Endothelial cell of umbilical vein (primary cell): ENCODE results near the gene TLE1. TPM values are rescaled to one million over a fixed set of nuclear protein-coding genes. Genes with fewer than 3 reads are reported as not detected.
A peak's percentile ranks its signal among the peaks of the same experiment; 100 is the strongest.

ENCODE experiments used
- BruUV-seq: library from RNA; stranded (reverse); fragments of 400-500 nt; replicated peaks from 2 replicates; lab custom pipeline; 2021; lab: Mats Ljungman, UMichigan
- CTCF ChIA-PET: fragments of 300-600, 350-600 bp; sonication (Branson Sonifier 250); formaldehyde crosslinking; loops from one replicate; lab custom pipeline; 2021; ENCODE audit warnings: antibody characterized with exemption, inconsistent platforms; lab: Charles Lee
- POLR2A ChIA-PET: fragments of 300-600, 350-600 bp; sonication (Branson Sonifier 250); formaldehyde crosslinking; loops from one replicate; lab custom pipeline; 2021; ENCODE audit warnings: antibody characterized with exemption, inconsistent platforms; lab: Charles Lee
- DNase-seq: peaks from one replicate; pipeline ENCODE4 v3.0.0-alpha.2; 2011; ENCODE audit warnings: low read depth, low spot score
- FAIRE-seq: peaks from 2 replicates; lab custom pipeline; 2011; peaks lifted over from hg19 to GRCh38; lab: Jason Lieb, UNC
- H2AFZ ChIP-seq: 2 replicates; pipeline ENCODE4 v1.6.0; 2012; ENCODE audit warnings: low read depth, low read length, control low read depth, inconsistent platforms
- H3K27ac ChIP-seq: 2 replicates; pipeline ENCODE4 v1.5.1; 2011; ENCODE audit warnings: low read depth, mild to moderate bottlenecking, control low read depth, low read length, moderate library complexity; ENCODE audit not compliant: insufficient read depth
- H3K27me3 ChIP-seq, 2 experiments: 2 replicates each; pipeline versions ENCODE4 v1.6.0 to v1.6.1; 2011; ENCODE audit warnings: low read length in 2 of 2, mixed read lengths in 1 of 2; ENCODE audit not compliant: control insufficient read depth in 2 of 2, insufficient read depth in 2 of 2
- H3K36me3 ChIP-seq, 2 experiments: 2 replicates in 1 of 2; 3 replicates in 1 of 2; pipeline ENCODE4 v1.5.1; 2011; ENCODE audit warnings: low read length in 2 of 2, mild to moderate bottlenecking in 1 of 2, moderate library complexity in 1 of 2; ENCODE audit not compliant: control insufficient read depth in 2 of 2, insufficient read depth in 2 of 2; ENCODE audit errors: extremely low read depth in 1 of 2
- H3K4me1 ChIP-seq: 3 replicates; pipeline ENCODE4 v1.5.1; 2011; ENCODE audit warnings: mild to moderate bottlenecking, low read length; ENCODE audit not compliant: control insufficient read depth, insufficient read depth; ENCODE audit errors: extremely low read depth
- H3K4me2 ChIP-seq: 2 replicates; pipeline ENCODE4 v1.6.1; 2011; ENCODE audit warnings: low read length, control low read depth, mixed read lengths; ENCODE audit not compliant: insufficient read depth
- H3K4me3 ChIP-seq, 3 experiments: fragments of 200-600 bp in 1 of 3; sonication (generic), shearing (Covaris generic) in 1 of 3; replicated peaks in 1 of 3; 2 replicates each; pipeline ENCODE4 v1.5.1; 2011 to 2016; ENCODE audit warnings: control low read depth in 3 of 3, low read length in 3 of 3, mild to moderate bottlenecking in 2 of 3, inconsistent platforms in 1 of 3, low read depth in 1 of 3, moderate library complexity in 1 of 3; ENCODE audit not compliant: insufficient read depth in 1 of 3
- H3K79me2 ChIP-seq: 2 replicates; pipeline ENCODE4 v1.6.0; 2012; ENCODE audit warnings: low read length, inconsistent platforms; ENCODE audit not compliant: control insufficient read depth, insufficient read depth
- H3K9ac ChIP-seq: replicated peaks from 2 replicates; pipeline ENCODE3; 2011; ENCODE audit warnings: low read length, control low read depth; ENCODE audit not compliant: insufficient read depth; ENCODE audit errors: extremely low read depth
- H3K9me1 ChIP-seq: replicated peaks from 3 replicates; pipeline ENCODE4 v1.6.0; 2011; ENCODE audit warnings: mild to moderate bottlenecking, low read length; ENCODE audit not compliant: control insufficient read depth, insufficient read depth; ENCODE audit errors: extremely low read depth
- H3K9me3 ChIP-seq: replicated peaks from 2 replicates; pipeline ENCODE4 v1.5.1; 2012; ENCODE audit warnings: low read length, inconsistent platforms; ENCODE audit not compliant: control insufficient read depth, insufficient read depth
- H4K20me1 ChIP-seq: replicated peaks from 2 replicates; pipeline ENCODE3; 2011; ENCODE audit warnings: mild to moderate bottlenecking, low read length; ENCODE audit not compliant: control insufficient read depth, insufficient read depth; ENCODE audit errors: extremely low read depth
- EZH2 ChIP-seq: IDR thresholded peaks from 2 replicates; pipeline ENCODE4 v1.6.1; 2012; ENCODE audit warnings: borderline replicate concordance, low read depth, mild to moderate bottlenecking, moderate library complexity, low read length, inconsistent platforms; ENCODE audit not compliant: severe bottlenecking
- FOS ChIP-seq: IDR thresholded peaks from 2 replicates; pipeline ENCODE4 v1.6.1; 2011; ENCODE audit warnings: mild to moderate bottlenecking, low read length, moderate library complexity, borderline replicate concordance; ENCODE audit not compliant: insufficient read depth
- GATA2 ChIP-seq: IDR thresholded peaks from 2 replicates; pipeline ENCODE4 v1.7.0; 2011; ENCODE audit warnings: low read depth, mild to moderate bottlenecking, moderate library complexity, mixed read lengths, low read length; ENCODE audit not compliant: insufficient read length, insufficient read depth
- JUN ChIP-seq: IDR thresholded peaks from 2 replicates; pipeline ENCODE4 v1.6.1; 2011; ENCODE audit warnings: borderline replicate concordance, low read depth; ENCODE audit not compliant: insufficient read length, insufficient read depth
- MAX ChIP-seq: IDR thresholded peaks from 2 replicates; pipeline ENCODE4 v1.6.1; 2011; ENCODE audit not compliant: insufficient read depth, insufficient read length
- MYC ChIP-seq: IDR thresholded peaks from one replicate; pipeline ENCODE4 v1.6.1; 2011; ENCODE audit warnings: mild to moderate bottlenecking, low read depth, low read length
- POLR2A ChIP-seq: IDR thresholded peaks from 2 replicates; pipeline ENCODE4 v1.6.1; 2012; ENCODE audit warnings: low read depth, mild to moderate bottlenecking, control low read depth, low read length
- POLR2AphosphoS5 ChIP-seq: IDR thresholded peaks from 2 replicates; pipeline ENCODE4 v1.6.1; 2012; ENCODE audit warnings: low read depth, mild to moderate bottlenecking, control low read depth, low read length, moderate library complexity; ENCODE audit not compliant: insufficient read depth
- dilution Hi-C: fragments of 300-500 bp; cut with MboI; formaldehyde crosslinking; loops from one replicate; pipeline ENCODE4 v1.15.0; 2019; ENCODE audit warnings: low sequenced_read_pairs; ENCODE audit not compliant: extremely low pct_ligation_motif_present
- intact Hi-C: fragments of 100-400 bp; cut with micrococcal nuclease; formaldehyde crosslinking; loops from one replicate; pipeline ENCODE4 v1.10.0; 2022
- polyA plus RNA-seq, 4 experiments: library from polyadenylated mRNA; depleted of rRNA in 3 of 4; stranded (reverse) in 3 of 4; unstranded in 1 of 4; fragments of >200 nt; gene quantifications; 2 replicates each; pipeline versions ENCODE4 v1.2.1 to v1.2.3, GENCODE V29; 2011 to 2012; ENCODE audit warnings: missing spikeins in 1 of 4
- total RNA-seq: library from RNA; stranded (reverse); gene quantifications from 2 replicates; pipeline ENCODE4 v1.2.3, GENCODE V29; 2021
- TF ChIP-seq, protein P1 (sequence below), 2 donors: IDR thresholded peaks; 1 replicate in 1 of 2; 2 replicates in 1 of 2; pipeline ENCODE4 v1.5.1; 2011; ENCODE audit warnings: low read length in 2 of 2, mild to moderate bottlenecking in 2 of 2, moderate library complexity in 2 of 2, control low read depth in 1 of 2, inconsistent platforms in 1 of 2, low read depth in 1 of 2; ENCODE audit not compliant: insufficient read depth in 1 of 2; ENCODE audit errors: extremely low read depth in 1 of 2

Gene TLE1
- total and polyA plus RNA-seq, 2 donors (not counting 3 experiments of a cell fraction or from before 2014, with no cell fraction given), result 55.0 to 58.2 TPM

GRCh38 chr9:81601639-81602623 lies 87.4 kb downstream of the TLE1 start:
- Histone ChIP-seq H3K9ac (no peak overlapping the region), H3K4me1 (peaks cover 38% of the 10 kb centered on the region), H3K79me2 (no peaks in the 10 kb centered on the region), H3K4me3 (no peak overlapping the region), H2AFZ (no peak overlapping the region), H3K9me1 (no peaks in the 10 kb centered on the region), H4K20me1 (no peaks in the 10 kb centered on the region), H3K9me3 (no peaks in the 10 kb centered on the region), H3K27me3 (no peaks in the 10 kb centered on the region), H3K27ac (no peak overlapping the region), H3K36me3 (peaks cover 7% of the 10 kb centered on the region in 2 experiments), H3K4me2 (no peak overlapping the region)
- no peak for FAIRE-seq
- intact Hi-C loops (no loop called here), dilution Hi-C loops (no loop called here)
- CTCF ChIA-PET, result interaction anchor here (1.3 to 1.4 kb wide), 2 partner anchors 51 to 79 kb away, joined by 3 to 5 read pairs; no protein-coding TSS in a partner anchor
- POLR2A ChIA-PET, result no interaction called here
- no peak for DNase-seq
- BruUV-seq, result no TSS peak
- TF ChIP-seq MYC, result no peak
- peak; percentile 18 for TF ChIP-seq FOS

DNA sequence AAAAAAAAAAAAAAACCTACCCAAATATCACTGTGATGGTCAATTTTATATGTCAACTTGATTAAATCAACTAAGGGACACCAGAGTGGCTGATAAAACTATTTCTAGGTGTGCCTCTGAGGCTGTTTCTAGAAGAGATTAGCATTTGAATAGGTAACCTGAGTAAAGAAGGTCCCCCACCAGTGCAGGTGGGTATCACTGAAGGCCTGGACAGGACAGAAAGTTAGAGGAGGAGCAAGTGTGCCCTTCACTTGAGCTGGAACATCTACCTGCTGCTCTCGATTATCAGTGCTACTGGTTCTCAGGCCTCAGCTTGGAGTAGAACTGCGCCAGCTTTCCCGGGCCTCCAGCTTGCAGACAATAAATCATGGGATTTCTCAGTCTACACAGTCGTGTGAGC lies 88.7 kb downstream of the TLE1 start:
- H3K27ac ChIP-seq, result no peak overlapping the region
- H3K4me3 ChIP-seq, result no peak overlapping the region
- no peak overlapping the region for H3K9ac ChIP-seq
- no peak overlapping the region for H2AFZ ChIP-seq
- FAIRE-seq (no peak), DNase-seq (no peak)
- dilution Hi-C loops, result no loop called here
- H3K36me3 ChIP-seq, result peaks cover 7 to 8% of the 10 kb centered on the region in 2 experiments
- no peaks in the 10 kb centered on the region for H3K9me1 ChIP-seq
- no peaks in the 10 kb centered on the region for H3K9me3 ChIP-seq
- H3K4me1 ChIP-seq, result peaks cover 51% of the 10 kb centered on the region
- BruUV-seq, result no TSS peak
- POLR2A ChIA-PET, result no interaction called here
- TF ChIP-seq MYC (no peak), FOS (no peak), GATA2 (no peak), EZH2 (no peak), POLR2AphosphoS5 (no peak), POLR2A (no peak), MAX (no peak), JUN (no peak)
- TF ChIP-seq, protein P1, sequence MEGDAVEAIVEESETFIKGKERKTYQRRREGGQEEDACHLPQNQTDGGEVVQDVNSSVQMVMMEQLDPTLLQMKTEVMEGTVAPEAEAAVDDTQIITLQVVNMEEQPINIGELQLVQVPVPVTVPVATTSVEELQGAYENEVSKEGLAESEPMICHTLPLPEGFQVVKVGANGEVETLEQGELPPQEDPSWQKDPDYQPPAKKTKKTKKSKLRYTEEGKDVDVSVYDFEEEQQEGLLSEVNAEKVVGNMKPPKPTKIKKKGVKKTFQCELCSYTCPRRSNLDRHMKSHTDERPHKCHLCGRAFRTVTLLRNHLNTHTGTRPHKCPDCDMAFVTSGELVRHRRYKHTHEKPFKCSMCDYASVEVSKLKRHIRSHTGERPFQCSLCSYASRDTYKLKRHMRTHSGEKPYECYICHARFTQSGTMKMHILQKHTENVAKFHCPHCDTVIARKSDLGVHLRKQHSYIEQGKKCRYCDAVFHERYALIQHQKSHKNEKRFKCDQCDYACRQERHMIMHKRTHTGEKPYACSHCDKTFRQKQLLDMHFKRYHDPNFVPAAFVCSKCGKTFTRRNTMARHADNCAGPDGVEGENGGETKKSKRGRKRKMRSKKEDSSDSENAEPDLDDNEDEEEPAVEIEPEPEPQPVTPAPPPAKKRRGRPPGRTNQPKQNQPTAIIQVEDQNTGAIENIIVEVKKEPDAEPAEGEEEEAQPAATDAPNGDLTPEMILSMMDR (IDR thresholded peaks at IDR 0.05; ENCODE audit: extremely low read depth in 1 of 2, insufficient read depth in 1 of 2, low read depth in 1 of 2, low read length in 2 of 2), result no peak
- intact Hi-C loops, result no loop called here
- H3K4me2 ChIP-seq, result no peak overlapping the region
- H3K79me2 ChIP-seq, result no peaks in the 10 kb centered on the region
- CTCF ChIA-PET, result interaction anchor here (1.3 to 1.8 kb wide), 3 partner anchors 13 to 78 kb away, joined by 5 to 7 read pairs (median 6); no protein-coding TSS in a partner anchor
- H3K27me3 ChIP-seq, result no peaks in the 10 kb centered on the region
- no peaks in the 10 kb centered on the region for H4K20me1 ChIP-seq
